ENCODE measurements around the gene ASAH2. TPM values are rescaled to one million over a fixed set of nuclear protein-coding genes. Genes with fewer than 3 reads are reported as not detected.
A peak's percentile ranks its signal among the peaks of the same experiment; 100 is the strongest.
"Not testable (repeated sequence)": the region's sequence is repeated elsewhere in the genome, so short reads cannot be mapped to it uniquely, and the experiment has no call there.

The ASAH2 gene
- polyA plus RNA-seq, 4 donors, result 2.8 to 4.3 (median 3.4) TPM

GRCh38 chr10:50260791-50261281, 9.5 kb upstream of the ASAH2 start:
- no peak for DNase-seq (ENCODE audit: low read depth in 4 of 4, low spot score in 3 of 4)

DNA sequence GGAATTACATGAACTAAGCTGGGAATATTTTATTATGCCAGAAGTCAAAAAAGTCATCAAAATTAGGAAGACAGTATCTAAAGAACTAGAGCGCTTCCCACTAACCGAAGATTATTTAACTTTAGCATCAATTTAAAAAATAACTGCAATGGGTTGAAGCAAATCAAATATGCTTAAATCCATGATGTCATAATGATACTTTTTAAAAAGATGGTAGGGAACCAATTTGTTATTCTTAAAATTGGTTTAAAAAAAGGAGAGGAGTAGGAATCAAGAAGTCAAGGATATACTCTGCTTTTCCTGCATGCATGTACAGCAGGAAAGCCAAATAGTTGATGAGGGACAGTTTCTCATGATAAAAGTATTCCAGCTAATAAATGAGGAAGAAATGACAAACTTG, 3.2 kb upstream of the ASAH2 start:
- no peak for DNase-seq (ENCODE audit: low read depth in 4 of 4, low spot score in 3 of 4)

DNA sequence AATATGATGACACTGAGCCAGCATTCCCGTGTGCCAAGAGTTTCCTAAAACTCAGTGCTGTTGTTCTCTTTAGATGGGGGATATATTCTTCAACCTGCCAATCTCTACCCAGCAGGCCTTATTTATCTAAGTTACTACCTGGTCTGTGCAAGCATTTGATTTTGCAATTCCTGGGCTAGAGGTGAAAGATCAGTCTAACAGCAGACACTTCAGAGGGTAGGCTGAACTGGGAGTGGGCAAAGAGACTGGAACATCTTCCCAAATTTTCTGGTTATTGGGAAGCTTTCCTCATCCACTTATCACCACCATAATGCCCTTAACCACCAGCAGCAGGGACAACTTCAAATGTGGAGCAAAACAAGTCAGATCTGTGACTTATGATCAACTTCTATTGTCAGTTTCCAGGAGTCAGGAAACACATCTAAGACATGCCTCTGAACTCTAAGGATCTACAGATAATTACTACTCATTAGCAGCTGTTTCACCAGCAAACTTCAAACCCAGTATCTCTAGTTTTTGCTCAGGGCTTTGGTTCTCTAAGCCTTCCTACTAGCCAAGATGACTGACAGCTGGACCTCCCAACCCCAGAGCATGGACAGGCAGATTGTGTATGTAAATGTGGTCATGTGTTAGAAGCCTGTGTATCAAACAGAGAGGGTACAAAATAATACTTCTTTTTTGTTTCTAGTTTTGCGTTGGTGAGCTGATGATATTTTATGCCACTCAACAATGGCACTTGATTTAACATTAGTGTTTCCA, 1.0 kb downstream of the ASAH2 start:
- no peak for DNase-seq (ENCODE audit: low read depth in 4 of 4, low spot score in 3 of 4)

GRCh38 chr10:50248598-50248997, 2.7 kb downstream of the ASAH2 start:
- no peak for DNase-seq (ENCODE audit: low read depth in 4 of 4, low spot score in 3 of 4)

GRCh38 chr10:50248062-50248461, 3.3 kb downstream of the ASAH2 start:
- no peak for DNase-seq (ENCODE audit: low read depth in 4 of 4, low spot score in 3 of 4)

DNA sequence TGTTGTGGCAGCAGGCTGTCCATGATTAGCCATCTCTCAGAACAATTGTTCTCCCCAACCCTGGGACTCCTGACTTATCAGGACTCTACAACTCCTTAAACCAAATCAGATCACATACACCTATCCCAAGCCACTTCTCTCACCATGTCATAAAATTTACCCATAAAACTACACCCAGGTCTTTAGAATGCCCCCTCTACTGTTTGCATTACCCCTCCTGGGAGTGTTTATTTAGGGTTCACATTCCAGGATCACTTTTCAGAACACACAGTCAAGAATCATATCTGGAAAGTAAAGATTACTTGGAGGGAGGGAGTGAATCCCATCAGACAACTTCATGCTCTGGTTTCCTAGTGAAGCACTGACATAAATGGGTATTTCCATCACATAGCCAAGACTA, 7.1 kb downstream of the ASAH2 start:
- no peak for DNase-seq (ENCODE audit: low read depth in 4 of 4, low spot score in 3 of 4)

DNA sequence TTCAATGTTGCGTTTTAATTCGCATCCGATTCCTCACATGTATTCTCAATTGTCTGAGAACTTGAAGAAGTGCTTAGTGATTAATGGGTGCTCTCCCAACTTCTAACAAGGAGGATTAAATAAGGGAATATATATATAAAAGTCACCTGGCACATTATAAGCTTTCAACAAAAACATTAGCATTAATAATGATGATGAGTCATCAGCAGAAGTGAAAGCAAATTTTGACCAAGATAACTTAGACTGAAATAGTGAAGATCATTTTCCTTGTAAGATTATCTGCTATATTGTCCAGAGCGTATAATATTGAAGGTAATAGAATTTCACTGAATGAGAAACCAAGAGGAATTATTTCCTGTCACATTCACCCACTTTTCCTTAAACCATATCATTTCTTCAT, 8.5 kb downstream of the ASAH2 start:
- no peak for DNase-seq (ENCODE audit: low read depth in 4 of 4, low spot score in 3 of 4)

DNA sequence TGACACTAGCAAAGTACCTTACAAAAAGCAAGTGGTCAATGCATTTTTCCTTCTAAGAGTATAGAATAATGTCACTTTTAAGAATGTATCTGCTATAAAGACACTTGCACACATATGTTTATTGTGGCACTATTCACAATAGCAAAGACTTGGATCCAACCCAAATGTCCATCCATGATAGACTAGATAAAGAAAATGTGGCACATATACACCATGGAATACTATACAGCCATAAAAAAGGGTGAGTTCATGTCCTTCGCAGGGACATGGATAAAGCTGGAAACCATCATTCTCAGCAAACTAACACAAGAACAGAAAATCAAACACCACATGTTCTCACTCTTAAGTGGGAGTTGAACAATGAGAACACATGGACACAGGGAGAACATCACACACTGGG, 9.8 kb downstream of the ASAH2 start:
- DNase-seq (ENCODE audit: low read depth in 4 of 4, low spot score in 3 of 4), result not testable (repeated sequence)

DNA sequence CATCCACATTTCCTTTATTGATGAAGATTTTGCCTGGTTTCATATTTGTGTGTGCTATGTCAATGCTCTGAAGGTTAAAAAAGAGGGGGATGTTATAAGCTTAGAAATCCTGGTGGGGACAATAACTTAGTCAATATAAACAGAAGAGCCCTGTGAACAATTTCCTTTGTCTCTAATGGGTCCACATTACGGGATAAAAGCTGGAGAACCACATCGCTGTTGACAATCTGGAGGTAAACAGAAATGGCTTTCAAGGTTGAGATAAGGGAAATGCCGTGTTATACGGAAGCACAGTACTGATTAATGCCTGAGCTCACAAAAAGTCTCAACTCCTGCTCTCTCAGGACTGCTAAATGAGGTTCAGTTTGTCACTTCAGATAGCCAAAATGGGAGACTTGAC, 16.8 kb downstream of the ASAH2 start:
- DNase-seq (ENCODE audit: low read depth in 4 of 4, low spot score in 3 of 4), result no peak

DNA sequence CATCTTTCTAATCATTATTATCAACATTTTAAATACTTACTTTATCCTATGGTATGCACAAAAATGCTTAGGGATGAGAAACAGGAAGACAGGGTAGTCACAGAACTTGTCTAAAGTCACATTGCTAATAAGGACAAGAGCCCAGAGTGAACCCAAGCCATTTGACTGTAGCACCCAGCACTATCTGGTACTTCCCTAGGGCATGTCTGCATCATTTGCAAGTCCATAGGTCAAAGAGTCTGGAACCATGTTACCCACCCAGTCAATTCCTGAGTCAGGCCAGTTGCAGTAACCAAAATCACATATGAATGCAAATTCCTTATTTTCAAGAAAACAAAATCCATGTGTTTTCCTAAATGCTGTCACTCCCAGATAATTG, 19.1 kb downstream of the ASAH2 start:
- no peak for DNase-seq (ENCODE audit: low read depth in 4 of 4, low spot score in 3 of 4)

DNA sequence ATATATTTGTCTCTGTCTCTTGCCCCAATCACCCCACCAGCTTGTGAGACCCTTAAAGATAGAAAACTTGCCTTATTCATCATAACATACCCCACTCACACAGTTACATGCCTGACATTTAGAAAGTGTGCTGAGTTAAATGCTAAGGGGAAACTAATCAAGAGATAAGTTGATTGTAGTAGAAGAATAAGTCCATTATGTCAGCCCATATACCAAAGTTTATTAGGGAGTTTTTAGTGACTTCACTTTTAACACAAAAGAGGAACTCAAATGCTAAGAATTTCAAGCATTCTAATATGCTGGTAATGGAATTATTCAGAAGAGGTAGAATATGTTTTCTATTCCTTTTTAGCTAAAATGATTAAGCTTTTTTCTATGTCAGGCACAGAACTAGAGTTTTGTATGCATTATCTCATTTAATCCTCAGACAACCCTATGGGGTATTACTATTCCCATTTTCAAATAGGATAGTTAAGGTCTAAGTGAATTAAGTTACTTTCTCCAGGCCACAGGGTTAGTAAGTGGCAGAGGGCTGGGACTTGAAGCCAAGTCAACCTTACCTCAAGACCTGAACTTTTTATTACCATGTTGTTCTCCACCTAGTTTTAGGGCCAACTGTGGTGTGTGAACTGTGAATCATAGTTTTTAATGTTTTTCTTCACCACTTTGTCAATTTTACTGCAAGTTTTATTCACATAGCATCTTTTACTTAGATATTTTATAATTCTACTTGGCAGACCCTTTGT, 19.6 kb downstream of the ASAH2 start:
- no peak for DNase-seq (ENCODE audit: low read depth in 4 of 4, low spot score in 3 of 4)

- DNase-seq (ENCODE audit: low read depth in 4 of 4, low spot score in 3 of 4), result no peak
Observed at GRCh38 chr10:50229460-50229859, 21.9 kb downstream of the ASAH2 start.

- DNase-seq (ENCODE audit: low read depth in 4 of 4, low spot score in 3 of 4), result no peak
Observed at GRCh38 chr10:50228672-50229071, 22.6 kb downstream of the ASAH2 start.

- DNase-seq (ENCODE audit: low read depth in 4 of 4, low spot score in 3 of 4), result no peak
Observed at GRCh38 chr10:50226610-50227009, 24.7 kb downstream of the ASAH2 start.

GRCh38 chr10:50224330-50224952, 26.9 kb downstream of the ASAH2 start:
- peak in 3 of 4 donors; percentile 3 to 21 (median 6) for DNase-seq (ENCODE audit: low read depth in 4 of 4, low spot score in 3 of 4)

- no peak for DNase-seq (ENCODE audit: low read depth in 4 of 4, low spot score in 3 of 4)
Observed at GRCh38 chr10:50222199-50222598, 29.1 kb downstream of the ASAH2 start.

- no peak for DNase-seq (ENCODE audit: low read depth in 4 of 4, low spot score in 3 of 4)
Observed at GRCh38 chr10:50221470-50221869, 29.8 kb downstream of the ASAH2 start.

- DNase-seq (ENCODE audit: low read depth in 4 of 4, low spot score in 3 of 4), result no peak
Observed at GRCh38 chr10:50219646-50220045, 31.7 kb downstream of the ASAH2 start.

DNA sequence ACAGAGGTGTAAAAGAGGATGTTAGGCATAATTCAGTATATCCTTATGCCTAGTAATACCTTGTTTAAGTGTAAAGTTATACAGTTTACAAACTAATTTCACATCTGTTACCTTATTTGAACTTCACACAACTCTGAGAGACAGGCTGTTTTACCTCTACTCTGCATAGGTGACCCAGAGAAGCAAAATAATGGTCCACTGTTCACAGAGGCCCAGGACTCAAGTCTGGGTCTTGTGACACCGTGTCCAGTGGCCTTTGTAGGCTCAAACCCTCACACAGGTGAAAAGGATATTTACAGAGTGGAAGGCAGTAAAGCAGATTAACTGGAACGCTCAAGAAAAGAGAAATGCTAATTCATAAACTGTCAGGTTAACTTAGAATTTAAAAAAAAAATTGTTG, 32.1 kb downstream of the ASAH2 start:
- no peak for DNase-seq (ENCODE audit: low read depth in 4 of 4, low spot score in 3 of 4)

- no peak for DNase-seq (ENCODE audit: low read depth in 4 of 4, low spot score in 3 of 4)
Observed at GRCh38 chr10:50216894-50217293, 34.4 kb downstream of the ASAH2 start.

DNA sequence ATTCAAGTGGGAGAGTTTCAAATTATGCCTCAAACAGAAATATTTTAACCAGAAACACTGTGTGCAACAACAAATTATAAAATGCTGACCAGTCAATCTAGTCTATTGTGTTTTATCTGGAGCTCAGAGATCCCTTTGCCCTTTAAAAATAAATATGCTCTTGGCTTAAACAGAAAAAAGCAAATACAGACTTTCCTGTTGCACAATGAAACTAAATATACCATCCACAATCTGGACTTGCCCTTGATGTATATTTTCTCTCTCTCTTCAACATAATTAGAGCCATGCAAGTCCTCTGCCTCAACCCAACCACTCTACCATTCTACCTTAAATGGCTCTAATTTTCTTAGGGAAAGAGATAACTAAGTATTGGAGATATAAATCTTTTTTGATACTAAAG, 34.9 kb downstream of the ASAH2 start:
- DNase-seq (ENCODE audit: low read depth in 4 of 4, low spot score in 3 of 4), result no peak

- no peak for DNase-seq (ENCODE audit: low read depth in 4 of 4, low spot score in 3 of 4)
Observed at GRCh38 chr10:50211670-50212069, 39.6 kb downstream of the ASAH2 start.
